GM06990 (cell line): ENCODE results near the gene MAFG.

ENCODE experiments used
- DNase-seq: peaks from one replicate; pipeline ENCODE4 v3.0.0-alpha.2; 2011; ENCODE audit not compliant: insufficient read length; ENCODE audit errors: extremely low read depth
- H3K27me3 ChIP-seq: replicated peaks from 2 replicates; pipeline ENCODE4 v1.6.0; 2011; ENCODE audit warnings: low read length; ENCODE audit not compliant: control insufficient read depth, insufficient read depth
- H3K36me3 ChIP-seq: 2 replicates; pipeline ENCODE4 v1.5.1; 2011; ENCODE audit warnings: low read length; ENCODE audit not compliant: control insufficient read depth, insufficient read depth
- H3K4me3 ChIP-seq: replicated peaks from 2 replicates; pipeline ENCODE4 v1.5.1; 2011; ENCODE audit warnings: low read depth, mild to moderate bottlenecking, control low read depth, low read length
- TF ChIP-seq, protein P1 (sequence below): IDR thresholded peaks from 2 replicates; pipeline ENCODE4 v1.5.1; 2011; ENCODE audit warnings: low read length, control low read depth, mild to moderate bottlenecking, inconsistent platforms; ENCODE audit not compliant: insufficient read depth, poor library complexity, severe bottlenecking

MAFG gene

DNA sequence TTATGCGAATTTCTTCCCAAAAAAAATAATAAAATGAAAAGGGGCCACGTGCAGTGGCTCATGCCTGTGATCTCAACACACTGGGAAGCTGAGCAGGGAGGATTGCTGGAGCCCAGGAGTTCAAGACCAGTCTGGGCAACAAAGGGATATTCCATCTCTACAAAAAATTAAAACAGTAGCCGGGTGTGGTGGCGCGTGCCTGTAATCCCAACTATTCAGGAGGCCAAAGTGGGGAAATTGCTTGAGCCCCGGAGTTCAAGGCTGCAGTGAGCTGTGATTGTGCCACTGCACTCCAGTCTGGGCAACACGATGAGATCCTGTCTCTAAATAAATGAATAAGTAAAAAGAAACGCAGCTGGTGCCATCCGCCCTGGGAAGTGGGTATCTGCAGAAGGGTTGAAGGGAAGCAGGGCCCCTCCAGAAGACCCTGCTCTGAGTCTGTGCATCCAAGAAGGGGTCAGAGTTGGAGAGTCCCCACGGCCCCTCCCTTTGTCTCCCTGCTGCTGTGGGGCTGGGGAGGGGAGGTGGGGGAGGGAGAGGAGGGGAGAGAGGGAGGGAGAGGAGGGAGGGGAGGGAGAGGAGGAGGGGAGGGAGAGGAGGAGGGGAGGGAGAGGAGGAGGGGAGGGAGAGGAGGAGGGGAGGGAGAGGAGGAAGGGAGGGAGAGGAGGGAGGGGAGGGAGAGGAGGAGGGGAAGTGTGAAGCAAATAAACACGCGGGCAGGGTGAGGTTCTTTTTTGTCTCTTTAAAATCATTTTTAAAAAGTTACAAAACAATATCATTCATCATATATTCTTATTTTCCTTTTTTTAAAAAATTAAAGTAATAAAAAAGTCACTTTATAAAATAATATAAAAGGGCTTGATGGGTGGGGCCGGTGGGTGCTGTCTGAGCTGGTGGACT is 24.5 kb upstream of the MAFG start:
- H3K4me3 ChIP-seq, result no peak overlapping the region
- no peak for DNase-seq
- TF ChIP-seq, protein P1, sequence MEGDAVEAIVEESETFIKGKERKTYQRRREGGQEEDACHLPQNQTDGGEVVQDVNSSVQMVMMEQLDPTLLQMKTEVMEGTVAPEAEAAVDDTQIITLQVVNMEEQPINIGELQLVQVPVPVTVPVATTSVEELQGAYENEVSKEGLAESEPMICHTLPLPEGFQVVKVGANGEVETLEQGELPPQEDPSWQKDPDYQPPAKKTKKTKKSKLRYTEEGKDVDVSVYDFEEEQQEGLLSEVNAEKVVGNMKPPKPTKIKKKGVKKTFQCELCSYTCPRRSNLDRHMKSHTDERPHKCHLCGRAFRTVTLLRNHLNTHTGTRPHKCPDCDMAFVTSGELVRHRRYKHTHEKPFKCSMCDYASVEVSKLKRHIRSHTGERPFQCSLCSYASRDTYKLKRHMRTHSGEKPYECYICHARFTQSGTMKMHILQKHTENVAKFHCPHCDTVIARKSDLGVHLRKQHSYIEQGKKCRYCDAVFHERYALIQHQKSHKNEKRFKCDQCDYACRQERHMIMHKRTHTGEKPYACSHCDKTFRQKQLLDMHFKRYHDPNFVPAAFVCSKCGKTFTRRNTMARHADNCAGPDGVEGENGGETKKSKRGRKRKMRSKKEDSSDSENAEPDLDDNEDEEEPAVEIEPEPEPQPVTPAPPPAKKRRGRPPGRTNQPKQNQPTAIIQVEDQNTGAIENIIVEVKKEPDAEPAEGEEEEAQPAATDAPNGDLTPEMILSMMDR, result no peak
- no peaks in the 10 kb centered on the region for H3K36me3 ChIP-seq
- H3K27me3 ChIP-seq, result no peaks in the 10 kb centered on the region

GRCh38 chr17:81950501-81950900 is 23.0 kb upstream of the MAFG start:
- TF ChIP-seq, protein P1, result no peak
- H3K36me3 ChIP-seq, result no peaks in the 10 kb centered on the region
- DNase-seq, result no peak

DNA sequence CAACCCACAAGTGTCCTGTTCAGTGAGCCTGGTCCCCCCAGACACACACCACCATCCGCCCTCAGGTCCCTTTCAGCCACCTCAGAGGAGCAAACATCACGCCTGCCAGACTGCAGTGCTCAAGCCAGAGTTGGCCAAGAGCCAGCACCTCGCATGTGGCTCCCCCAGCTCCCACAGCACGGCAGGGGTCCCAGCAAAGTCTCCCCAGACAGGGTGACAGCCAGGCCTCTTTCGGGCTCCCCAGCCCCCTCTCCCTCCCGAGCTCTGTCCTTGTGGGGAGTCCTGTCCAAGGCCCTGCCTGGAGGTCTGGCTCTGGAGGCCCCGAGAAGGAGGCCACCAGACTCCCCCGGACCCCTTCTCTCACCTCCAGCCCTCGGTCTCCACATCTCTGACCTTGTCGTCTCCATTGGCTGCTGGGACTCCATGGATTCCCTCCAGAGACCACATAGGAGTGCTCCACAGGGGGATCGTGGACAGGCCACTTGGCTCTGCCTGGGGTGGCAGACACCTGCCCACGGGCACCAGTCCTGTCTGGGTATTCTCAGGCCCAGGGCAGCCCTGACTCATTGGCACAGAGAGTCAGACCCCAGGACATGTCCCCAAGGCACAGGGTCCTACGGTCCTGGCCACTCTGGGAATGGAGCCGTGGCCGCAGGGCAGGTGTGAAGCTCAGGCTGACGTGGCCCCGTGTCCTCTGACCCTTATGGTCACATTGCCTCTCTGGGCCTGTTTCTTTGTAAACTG is 21.3 kb upstream of the MAFG start:
- DNase-seq, result no peak
- H3K27me3 ChIP-seq, result no peaks in the 10 kb centered on the region
- H3K4me3 ChIP-seq, result no peak overlapping the region
- no peaks in the 10 kb centered on the region for H3K36me3 ChIP-seq
- TF ChIP-seq, protein P1, result no peak

More at GRCh38 chr17:81950501-81950900, 23.0 kb upstream of the MAFG start:
- no peaks in the 10 kb centered on the region for H3K27me3 ChIP-seq
- no peak overlapping the region for H3K4me3 ChIP-seq

GRCh38 chr17:81947189-81947588 is 19.7 kb upstream of the MAFG start, which contains the start of gene MYADML2:
MYADML2 (minus strand) TSS chr17:81947233; CDS start chr17:81941741, 5,492 bp downstream.
- H3K36me3 ChIP-seq, result no peaks in the 10 kb centered on the region
- TF ChIP-seq, protein P1, result no peak
- H3K27me3 ChIP-seq, result no peaks in the 10 kb centered on the region
- H3K4me3 ChIP-seq, result no peak within 1 kb of the TSS
- DNase-seq, result no peak

DNA sequence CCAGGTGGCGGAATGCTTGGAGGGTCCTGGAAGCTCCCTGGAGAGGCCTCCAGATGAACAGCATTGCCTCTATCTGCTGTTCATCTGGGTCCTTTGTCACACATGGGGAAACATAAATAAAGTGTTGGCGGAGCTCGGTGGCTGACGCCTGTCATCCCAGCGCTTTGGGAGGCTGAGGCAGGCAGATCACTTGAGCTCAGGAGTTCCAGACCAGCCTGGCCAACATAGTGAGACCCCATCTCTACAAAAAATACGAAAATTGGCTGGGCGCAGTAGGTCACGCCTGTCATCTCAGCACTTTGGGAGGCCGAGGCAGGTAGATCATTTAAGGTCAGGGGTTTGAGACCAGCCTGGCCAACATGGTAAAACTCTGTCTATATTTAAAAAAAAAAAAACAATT is 17.3 kb upstream of the MAFG start:
- Histone ChIP-seq H3K36me3 (no peaks in the 10 kb centered on the region), H3K27me3 (no peaks in the 10 kb centered on the region), H3K4me3 (no peak overlapping the region)
- no peak for DNase-seq
- TF ChIP-seq, protein P1, result no peak
